KG1 (cell line): ENCODE measurements around the gene AOPEP.

Experiments
- DNase-seq: peaks from one replicate; lab custom pipeline; 2025; lab: John Stamatoyannopoulos, UW

Gene AOPEP, protein sequence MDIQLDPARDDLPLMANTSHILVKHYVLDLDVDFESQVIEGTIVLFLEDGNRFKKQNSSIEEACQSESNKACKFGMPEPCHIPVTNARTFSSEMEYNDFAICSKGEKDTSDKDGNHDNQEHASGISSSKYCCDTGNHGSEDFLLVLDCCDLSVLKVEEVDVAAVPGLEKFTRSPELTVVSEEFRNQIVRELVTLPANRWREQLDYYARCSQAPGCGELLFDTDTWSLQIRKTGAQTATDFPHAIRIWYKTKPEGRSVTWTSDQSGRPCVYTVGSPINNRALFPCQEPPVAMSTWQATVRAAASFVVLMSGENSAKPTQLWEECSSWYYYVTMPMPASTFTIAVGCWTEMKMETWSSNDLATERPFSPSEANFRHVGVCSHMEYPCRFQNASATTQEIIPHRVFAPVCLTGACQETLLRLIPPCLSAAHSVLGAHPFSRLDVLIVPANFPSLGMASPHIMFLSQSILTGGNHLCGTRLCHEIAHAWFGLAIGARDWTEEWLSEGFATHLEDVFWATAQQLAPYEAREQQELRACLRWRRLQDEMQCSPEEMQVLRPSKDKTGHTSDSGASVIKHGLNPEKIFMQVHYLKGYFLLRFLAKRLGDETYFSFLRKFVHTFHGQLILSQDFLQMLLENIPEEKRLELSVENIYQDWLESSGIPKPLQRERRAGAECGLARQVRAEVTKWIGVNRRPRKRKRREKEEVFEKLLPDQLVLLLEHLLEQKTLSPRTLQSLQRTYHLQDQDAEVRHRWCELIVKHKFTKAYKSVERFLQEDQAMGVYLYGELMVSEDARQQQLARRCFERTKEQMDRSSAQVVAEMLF

DNA sequence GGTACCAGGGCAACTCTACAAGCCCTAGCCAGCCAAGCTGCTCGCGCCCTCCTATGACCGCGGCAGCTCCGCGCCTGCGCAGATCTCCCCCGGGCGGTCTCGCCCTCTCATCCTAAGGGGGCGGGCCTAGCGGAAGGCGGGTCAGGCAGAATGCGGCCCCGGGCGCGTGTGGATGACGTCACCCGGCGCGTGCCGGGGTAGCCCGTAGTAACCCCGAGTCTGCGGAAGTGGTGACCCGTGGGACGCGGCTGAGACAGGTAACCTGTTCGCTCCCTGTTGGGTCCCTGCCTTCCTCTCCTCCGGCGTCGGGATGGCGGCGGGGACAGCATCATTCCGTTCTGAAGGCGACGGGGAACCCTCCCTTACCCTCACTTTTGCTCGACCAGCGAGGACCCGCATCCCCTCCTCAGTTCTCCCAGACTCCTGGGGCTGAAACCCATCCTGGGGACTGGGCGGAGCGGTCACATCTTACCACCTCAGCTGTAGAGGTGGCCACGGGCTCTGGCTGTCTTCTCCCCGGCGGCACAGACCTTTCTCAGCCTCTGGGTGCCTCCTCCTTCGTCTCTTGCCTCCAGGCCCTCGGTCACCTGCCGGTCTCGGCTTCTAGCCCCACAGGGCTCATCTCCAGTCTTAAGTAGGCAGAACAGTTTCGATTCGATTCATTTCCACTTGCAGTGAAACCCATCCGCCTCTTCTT lies at the start of gene AOPEP:
AOPEP (plus strand) TSS at position 205 of the 697 bp plus-strand sequence. CDS start 33,085 bp downstream, outside the sequence.
- peak; percentile 87 for DNase-seq

DNA sequence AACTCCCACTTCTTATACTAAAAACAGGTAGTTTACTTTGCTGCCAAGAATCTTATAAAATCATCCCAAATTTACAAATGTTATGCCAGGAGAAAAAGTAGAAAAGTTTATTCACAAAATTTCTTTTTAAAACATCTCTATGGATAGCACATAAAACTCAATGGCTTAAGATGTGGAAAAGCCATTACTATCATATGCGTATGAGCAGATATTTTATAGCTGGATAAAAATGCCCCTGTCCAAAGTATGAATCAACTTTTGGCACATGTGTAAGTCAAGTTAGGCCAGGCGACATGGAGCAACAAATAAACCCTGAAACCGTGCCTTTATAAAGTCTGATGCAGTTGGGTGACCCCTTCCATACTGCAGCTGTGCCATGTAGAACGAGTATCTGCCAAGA lies 48.6 kb upstream of the AOPEP start:
- no peak for DNase-seq

DNA sequence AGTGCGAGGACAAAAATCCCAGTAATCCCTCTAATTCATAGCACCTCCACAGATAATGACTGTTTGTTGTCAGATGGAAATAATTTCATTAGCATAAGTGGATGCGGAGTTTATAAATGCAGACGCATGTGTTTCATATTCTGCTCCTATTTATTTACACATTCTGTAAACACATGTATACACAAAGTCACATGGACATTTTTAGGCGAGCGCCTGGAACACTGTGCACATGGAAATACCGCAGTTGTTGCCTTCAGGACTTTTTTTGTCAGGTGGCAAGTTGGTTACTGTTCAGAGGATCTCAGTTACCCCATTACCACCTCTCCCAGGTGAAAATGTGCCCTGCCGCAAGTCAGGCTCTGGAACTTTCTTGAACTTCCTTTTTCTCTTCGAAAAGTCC lies 46.9 kb upstream of the AOPEP start:
- DNase-seq, result no peak

DNA sequence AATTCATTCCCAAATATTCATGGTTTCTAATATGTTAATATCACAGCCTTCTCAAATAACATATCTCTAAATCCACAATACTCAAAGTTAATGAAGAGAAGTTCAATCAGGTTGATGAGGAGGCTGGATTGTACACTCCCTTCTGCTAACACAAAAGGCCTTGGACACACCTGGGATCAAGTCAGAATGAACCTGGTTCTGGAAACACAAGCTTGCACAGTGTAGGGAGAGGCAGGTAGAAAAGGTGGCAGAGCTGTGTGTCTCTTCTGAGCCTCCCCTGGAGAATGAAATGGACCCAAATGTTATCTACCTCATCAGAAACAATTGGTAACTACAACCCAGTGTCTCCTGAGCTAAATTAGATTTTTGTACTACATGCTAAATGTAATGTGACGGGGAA lies 46.5 kb upstream of the AOPEP start:
- no peak for DNase-seq

DNA sequence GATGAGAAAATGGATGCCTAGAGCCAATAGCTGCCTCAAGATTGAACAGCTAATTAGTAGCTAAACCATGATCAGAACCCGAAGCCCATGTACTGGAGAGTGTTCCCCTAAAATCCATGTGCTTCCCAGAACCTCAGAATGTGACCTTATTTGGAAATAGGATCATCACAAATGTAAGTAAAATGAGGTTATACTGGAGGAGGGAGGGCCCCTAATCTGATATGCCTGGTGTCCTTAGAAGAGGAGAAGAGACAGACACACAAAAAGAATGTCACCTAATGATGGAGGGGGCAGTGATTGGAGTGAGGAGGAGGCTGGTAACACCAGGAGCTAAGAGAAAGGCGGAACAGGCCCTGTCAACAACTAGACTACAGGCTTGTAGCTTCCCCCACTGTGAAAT lies 45.9 kb upstream of the AOPEP start:
- DNase-seq, result no peak

DNA sequence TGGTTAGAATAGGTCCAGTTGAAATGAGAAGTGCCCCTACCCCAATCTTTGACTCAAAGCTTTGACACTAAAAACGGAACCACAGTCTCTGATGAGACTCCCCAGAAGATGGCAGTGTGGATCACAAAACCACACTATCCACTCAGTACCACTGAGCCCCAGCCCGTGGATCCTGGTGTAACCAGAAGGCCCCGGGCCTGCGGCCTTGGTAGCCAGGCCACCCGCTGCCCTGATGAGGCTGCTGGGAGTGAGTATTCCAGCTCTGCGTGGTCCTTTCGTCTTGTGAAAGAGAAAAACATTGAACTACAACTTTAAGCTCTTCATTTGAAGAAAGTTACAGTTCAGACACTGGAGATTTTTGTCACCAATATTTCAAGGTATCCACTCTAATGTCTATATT lies 45.0 kb upstream of the AOPEP start:
- DNase-seq, result peak; percentile 6

DNA sequence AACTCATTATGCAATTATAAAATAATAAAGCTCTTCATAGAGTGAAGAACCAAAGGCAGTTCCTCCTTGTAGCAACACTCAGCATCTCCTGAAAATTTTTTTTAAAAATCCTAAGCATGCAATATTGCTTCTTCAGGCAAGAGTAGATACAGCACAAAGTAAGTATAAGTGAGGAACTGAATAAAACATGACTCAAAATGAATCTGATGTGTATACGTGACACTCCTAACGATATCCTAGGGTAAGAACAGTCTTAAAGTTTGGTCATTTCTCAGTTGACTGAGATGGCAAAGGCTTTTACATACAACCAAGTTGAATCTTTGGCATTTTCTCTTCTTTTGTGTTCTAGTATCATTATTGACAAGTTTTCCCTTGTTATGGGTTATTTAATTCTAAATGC lies 41.1 kb upstream of the AOPEP start:
- DNase-seq, result no peak

DNA sequence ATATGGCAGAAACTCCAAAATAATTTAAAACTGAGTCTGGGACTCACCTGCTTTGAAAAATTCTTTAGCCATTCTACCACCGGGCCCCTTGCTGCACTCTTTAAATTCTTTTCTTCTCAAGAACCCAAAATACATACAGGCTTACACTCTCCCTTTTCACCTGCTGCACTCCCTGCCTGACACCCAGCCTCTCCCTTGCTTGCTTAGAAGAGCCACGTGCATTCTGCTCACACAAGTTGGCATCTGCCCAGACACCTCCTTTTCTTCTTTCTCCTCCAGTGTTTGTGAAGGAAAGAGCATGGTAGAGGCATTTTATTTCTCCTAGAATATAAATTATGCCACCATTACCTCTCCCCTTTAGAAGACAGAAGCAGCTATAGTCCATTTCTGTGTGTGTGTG lies 39.0 kb upstream of the AOPEP start:
- no peak for DNase-seq

DNA sequence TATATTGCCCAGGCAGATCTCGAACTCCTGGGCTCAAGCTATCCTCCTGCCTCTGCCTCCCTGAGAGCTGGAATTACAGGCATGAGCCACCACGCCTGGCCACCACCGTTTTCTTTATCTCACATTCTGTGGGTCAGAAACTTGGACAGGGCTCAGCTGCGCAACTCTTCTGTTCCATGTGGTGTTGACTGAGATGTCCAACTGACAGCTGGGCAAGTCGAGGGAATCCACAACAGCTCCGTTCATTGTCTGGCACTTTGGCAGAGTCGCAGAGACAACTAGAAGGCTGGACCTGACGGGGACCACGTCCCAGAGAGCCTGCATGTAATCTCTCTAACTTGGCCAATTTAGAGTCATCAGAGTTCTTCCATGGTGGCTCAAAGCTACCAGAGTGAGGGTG lies 36.2 kb upstream of the AOPEP start:
- no peak for DNase-seq

DNA sequence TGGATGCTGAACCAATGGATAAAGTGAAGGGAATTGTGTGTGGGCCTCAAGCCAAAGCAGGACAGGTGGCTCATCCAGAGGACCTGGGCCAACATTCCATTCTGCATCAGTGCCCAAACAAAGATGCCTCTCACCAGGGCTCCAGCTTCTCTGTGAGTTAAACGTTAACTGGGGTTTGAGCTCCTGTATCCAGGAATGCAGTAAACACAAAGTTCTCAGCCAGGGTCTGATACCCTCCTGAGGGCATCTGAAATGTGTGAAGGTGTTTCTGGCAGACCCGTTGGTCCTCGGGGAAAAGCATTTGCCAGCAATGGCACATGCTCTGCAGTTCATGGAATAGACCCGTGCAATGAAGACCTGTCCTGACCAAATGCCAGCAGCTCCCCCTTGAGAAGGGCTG lies 33.9 kb upstream of the AOPEP start:
- no peak for DNase-seq

DNA sequence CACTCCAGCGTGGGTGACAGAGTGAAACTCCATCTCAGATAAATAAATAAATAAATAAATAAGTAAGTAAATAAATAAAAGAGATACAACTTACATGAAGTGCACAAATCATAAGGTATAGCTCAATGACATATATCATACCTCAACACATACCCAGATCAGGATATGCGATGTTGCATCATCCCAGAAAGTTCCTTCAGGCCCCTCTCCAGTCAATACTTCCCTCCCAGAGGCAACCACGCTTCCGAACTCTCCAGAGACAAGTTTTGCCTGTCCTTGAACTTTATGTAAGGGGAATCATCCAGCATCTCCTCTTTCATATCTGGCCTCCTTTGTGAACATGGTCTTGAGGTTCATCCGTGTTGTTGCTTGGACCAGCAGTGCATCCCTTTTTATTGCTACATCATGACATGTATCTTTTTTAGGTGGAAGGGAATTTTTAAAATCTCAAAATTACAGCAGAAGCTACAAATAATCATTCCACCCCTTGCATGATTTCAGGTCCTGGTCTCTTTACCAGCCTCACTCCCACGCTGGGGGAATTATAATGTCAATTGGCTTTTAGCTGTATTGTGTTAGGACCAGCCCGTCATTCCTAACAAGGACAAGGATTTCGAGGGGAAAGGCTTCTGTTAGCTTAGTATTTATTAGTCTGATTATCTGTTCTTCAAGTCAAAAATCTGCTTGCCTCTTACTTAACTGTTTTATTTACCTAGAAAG lies 32.9 kb upstream of the AOPEP start:
- no peak for DNase-seq

DNA sequence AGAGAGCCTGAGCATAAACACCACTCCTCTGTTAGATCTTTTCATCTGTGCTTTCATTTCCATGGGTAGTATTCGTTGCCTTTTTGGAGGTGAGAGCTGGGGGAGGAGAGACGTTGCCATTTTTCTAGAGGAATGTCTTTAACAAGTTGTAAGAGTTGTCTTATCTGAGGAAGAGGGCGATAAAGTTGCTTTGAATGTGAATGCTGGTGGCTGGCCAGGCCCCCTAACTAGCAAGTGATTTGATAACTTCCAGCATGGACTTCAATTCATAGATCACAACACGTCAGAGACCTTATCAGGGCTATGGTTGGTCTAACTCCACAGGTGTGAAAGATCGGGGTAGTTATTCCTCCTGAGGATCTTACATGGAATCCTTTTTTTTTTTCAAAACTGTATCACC lies 30.0 kb upstream of the AOPEP start:
- DNase-seq, result no peak

DNA sequence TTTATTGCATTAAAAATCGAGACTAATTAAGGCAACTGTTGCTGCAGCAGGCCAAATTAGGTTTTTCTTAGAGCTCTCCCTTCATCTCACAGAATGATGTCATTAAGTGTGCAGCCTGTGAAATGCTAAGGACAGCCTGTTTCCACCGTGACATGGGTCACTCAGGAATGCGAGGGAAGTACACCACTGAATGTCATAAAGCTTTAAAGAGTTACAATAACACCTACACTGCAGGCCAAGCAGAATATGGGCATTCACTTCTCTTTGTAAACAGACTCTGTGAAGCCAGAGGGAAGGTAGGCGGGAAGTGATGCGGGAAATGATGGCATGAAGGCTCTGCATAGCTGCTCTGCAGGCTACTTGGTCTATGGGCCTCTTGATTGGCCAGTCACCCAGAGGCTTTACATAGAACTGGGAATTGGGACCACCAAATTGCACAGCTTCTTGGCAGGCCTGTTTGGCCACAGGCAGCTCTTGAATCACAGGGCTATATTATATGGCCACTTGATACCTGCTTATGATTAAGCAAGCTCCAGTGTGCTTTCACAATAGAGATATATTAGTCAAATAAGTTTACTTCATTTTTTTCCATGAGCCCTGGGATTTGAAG lies 28.4 kb upstream of the AOPEP start:
- no peak for DNase-seq

DNA sequence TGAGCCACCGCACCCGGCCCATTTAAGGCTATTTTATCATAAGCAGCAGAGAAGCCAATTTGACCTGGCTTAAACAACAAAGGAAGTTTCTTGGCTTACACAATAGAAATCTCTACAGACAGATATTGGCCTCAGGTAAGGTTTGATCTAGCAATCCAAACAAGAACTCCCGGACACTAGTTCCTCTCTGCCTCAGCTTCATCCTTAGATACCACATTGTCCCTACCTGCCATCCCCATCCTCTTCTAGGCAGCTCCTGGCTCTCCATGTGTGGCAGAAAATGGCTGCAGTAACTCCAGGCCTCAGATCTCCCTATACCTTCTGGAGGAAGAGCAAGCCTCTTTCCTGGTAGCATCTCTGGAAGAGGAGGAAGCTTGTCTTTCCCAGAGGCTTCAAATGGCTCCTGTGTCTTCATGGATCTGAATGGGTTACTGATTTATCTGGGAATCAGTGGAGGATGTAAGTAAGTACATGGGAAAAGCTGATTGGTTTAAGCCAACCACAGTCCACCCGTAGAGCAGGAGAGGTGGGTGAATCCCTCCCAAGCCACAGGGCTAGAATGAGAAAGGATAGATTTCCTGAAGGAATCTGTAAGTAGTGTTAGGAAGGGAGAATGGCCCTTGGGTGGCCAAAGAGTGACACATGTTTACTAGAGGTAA lies 26.7 kb upstream of the AOPEP start:
- no peak for DNase-seq

DNA sequence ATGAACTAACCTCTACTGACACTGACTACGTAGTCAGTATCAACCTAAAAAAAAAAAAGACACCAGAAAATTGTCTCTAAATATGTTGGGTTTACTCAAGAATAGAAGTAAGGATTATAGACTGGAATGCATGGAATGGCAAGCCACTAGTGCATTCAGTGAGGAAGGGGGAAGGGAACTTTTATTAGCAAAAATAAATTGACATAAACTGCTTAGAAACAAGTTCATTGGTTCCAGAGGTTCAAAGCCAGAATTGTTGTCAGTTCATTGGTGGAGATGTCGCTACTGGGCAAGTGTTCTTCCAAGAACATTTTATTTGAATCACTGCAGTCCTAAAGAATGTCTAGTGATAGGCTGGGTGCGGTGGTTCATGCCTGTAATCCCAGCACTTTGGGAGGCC lies 26.1 kb upstream of the AOPEP start:
- DNase-seq, result no peak

DNA sequence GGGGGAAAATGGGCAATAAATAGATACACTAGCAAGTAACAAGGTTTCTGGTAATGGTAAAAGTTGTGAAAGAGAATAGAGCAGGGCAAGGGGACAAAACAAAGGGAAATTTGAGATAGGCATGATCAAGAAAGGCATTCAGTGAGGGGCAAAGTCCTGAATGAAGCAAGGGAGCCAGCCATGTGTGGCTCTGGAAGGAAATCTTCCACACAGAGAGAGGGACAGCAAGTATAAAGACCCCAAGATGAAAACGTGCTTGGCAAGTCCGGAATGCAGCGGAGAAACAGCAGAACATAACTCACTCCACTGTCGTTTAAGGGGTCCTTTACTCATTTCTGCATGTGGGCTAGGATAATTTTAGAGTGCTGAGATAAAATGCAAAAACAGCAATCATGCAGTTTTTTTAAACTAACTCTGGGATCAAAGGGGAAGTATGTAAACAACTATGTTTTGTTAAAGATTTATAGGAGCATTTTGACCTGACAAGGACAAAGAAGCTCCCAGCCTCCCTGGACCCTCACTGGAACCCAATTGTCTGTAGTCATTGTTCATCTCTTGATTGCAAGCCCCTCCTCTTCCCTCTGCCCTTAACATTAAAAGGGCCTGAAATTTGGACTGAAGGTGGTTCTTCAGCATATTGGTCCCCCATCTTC lies 22.9 kb upstream of the AOPEP start:
- no peak for DNase-seq

DNA sequence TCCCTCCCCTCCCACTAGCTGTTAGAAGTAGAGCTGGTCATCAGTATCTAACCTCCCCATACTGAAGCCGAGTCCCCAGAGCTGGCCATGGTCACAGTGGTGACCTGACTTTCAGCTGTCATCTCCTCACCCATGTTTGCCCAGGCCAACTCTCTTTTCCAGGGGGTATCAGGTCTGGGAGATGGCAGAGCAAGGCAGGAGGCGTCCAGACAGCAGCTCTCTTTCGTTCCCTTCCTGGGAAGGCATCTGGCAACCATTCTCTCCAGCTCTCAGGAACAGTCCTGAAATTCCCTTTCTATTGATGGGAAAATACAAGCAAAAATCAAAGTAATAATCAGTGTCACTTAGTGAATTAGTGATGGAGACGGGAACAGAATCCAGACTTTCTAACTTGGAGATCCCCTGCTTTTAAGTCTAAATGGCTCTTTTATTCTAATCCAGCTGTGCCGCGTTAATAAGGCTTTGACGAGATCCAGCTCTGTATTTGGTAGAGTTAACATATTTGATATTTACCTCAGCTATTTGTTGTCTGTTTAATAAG lies 21.3 kb upstream of the AOPEP start:
- DNase-seq, result no peak

DNA sequence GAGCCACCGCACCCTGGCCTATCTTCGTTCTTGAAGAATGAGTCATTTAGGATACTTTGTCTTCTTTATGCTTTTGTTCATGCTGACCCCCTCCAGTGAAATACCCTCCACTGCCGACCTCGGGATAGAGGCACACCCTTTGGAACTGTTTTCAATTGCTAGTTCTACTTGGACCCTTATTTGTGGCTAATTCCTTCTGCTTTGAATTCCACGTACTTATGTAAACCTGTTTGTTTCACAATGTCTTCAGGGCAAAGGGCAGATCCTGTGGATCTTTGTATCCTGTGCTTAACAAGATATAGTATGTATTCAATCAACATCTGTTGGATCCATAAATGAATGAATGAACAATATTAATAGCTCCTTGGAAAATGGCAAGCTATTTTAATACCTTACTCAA lies 19.6 kb upstream of the AOPEP start:
- DNase-seq, result no peak

DNA sequence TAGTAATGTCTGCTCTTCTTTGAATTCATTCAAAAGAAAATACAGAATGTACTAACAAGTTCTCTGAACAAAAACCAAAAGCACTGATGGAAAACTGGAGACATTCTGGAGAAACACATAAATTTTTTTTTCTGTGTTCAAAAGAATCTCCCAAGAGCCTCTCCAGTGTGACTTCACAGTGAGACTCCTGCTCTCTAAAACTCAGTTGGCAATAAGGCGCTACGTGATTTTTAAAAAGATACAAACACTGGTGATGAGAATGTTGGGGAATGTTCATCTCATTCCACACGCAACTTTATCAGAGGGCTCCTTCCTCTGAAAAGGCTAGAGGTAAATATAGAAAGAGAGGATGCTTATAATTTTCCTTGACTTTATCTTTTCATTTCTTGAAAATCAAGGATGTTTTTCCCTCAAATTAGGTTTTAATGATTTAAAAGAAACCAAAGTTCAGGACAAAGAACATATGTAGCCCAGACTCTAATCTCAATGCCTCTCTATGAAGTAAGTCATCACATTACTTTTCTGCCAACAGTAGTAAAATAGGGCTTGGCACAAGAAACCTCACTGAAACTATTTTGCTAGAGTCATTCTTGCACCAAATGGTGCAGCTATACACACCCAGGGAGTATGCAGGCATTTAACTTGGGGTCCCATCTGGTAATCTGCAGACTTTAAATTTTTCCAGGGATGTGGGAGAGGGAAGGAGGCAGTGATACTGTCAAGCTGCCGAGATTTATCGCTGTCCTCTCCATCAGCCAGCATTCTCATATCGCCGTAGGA lies 12.9 kb upstream of the AOPEP start:
- no peak for DNase-seq

DNA sequence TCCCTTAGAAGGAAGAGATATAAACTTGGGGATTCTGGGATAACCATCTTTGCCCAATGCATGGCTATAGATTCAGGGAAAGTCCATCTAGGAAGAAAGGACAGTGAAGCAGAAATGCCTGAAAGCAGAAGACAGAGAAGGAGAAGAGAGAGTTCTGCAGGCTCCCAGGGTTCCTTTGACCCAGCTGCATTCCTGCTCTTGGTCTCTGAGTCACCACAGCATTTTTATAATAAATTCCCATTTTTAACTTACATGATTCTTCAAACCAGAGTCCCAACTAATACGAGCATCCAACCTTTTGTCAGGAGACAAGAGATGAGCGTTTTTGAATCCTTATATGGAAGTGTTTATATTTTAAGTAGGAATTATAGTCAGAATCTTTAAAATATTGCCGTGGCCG lies 12.0 kb upstream of the AOPEP start:
- DNase-seq, result no peak
